SK-N-SH treated with all-trans-retinoic acid at 6 μM for 48 hours (cell line): ENCODE data around the gene IGFBP4.

Source experiments
- ATAC-seq: fragments of 200-7000 bp; cut with Tn5 transposase; 3 replicates; pipeline ENCODE4 v1.9.1; 2020; ENCODE audit warnings: mild to moderate bottlenecking, moderate library complexity
- ARNTL ChIP-seq: fragments of 450-650 bp; formaldehyde crosslinking; IDR thresholded peaks from 2 replicates; pipeline ENCODE4 v1.5.0; 2020; ENCODE audit warnings: low read depth, mild to moderate bottlenecking, moderate library complexity, borderline replicate concordance
- BACH2 ChIP-seq: fragments of 250-450 bp; sonication (Bioruptor Pico); IDR thresholded peaks from 2 replicates; pipeline ENCODE4 v1.9.0; 2021; ENCODE audit warnings: mild to moderate bottlenecking, borderline replicate concordance
- CREB5 ChIP-seq: fragments of 250-450 bp; sonication (Bioruptor Pico); IDR thresholded peaks from 2 replicates; pipeline ENCODE4 v1.5.1; 2020; ENCODE audit warnings: low read depth, mild to moderate bottlenecking, moderate library complexity
- CSDC2 ChIP-seq: fragments of 250-450 bp; sonication (Bioruptor Pico); IDR thresholded peaks from 2 replicates; pipeline ENCODE4 v1.5.0; 2020; ENCODE audit warnings: mild to moderate bottlenecking, moderate library complexity
- CSRNP3 ChIP-seq: fragments of 250-450 bp; sonication (Bioruptor Pico); IDR thresholded peaks from 2 replicates; pipeline ENCODE4 v1.5.1; 2021; ENCODE audit warnings: mild to moderate bottlenecking, moderate library complexity
- ESRRG ChIP-seq: fragments of 250-450 bp; sonication (Bioruptor Pico); IDR thresholded peaks from 2 replicates; pipeline ENCODE4 v1.6.1; 2021; ENCODE audit warnings: mild to moderate bottlenecking
- GLIS3 ChIP-seq: fragments of 250-450 bp; sonication (Bioruptor Pico); IDR thresholded peaks from 2 replicates; pipeline ENCODE4 v1.5.0; 2020; ENCODE audit warnings: mild to moderate bottlenecking, moderate library complexity
- ISL1 ChIP-seq: fragments of 250-450 bp; sonication (Bioruptor Pico); IDR thresholded peaks from 2 replicates; pipeline ENCODE4 v2.1.2; 2022; ENCODE audit warnings: mild to moderate bottlenecking, moderate library complexity
- OSR1 ChIP-seq: fragments of 250-450 bp; sonication (Bioruptor Pico); IDR thresholded peaks from 2 replicates; pipeline ENCODE4 v1.8.0; 2022; ENCODE audit warnings: moderate library complexity, mild to moderate bottlenecking, inconsistent platforms
- PATZ1 ChIP-seq: fragments of 250-450 bp; sonication (Bioruptor Pico); IDR thresholded peaks from 2 replicates; pipeline ENCODE4 v1.8.0; 2020; ENCODE audit warnings: mild to moderate bottlenecking, moderate library complexity, borderline replicate concordance
- RARB ChIP-seq: fragments of 250-450 bp; sonication (Bioruptor Pico); IDR thresholded peaks from 2 replicates; pipeline ENCODE4 v1.8.0; 2021; ENCODE audit warnings: mild to moderate bottlenecking, moderate library complexity
- SNAI2 ChIP-seq: fragments of 250-450 bp; sonication (Bioruptor Pico); IDR thresholded peaks from 2 replicates; pipeline ENCODE4 v1.5.0; 2020; ENCODE audit warnings: mild to moderate bottlenecking, moderate library complexity
- TCF4 ChIP-seq: fragments of 250-450 bp; sonication (Bioruptor Pico); IDR thresholded peaks from 2 replicates; pipeline ENCODE4 v1.8.0; 2021; ENCODE audit warnings: mild to moderate bottlenecking, moderate library complexity, borderline replicate concordance
- TOX ChIP-seq: fragments of 250-450 bp; sonication (Bioruptor Pico); IDR thresholded peaks from 2 replicates; pipeline ENCODE4 v1.8.0; 2021; ENCODE audit warnings: mild to moderate bottlenecking, moderate library complexity, borderline replicate concordance
- TSHZ2 ChIP-seq: fragments of 250-450 bp; sonication (Bioruptor Pico); IDR thresholded peaks from 2 replicates; pipeline ENCODE4 v1.5.0; 2020; ENCODE audit warnings: mild to moderate bottlenecking, moderate library complexity
- ZC3H10 ChIP-seq: fragments of 250-450 bp; sonication (Bioruptor Pico); IDR thresholded peaks from 2 replicates; pipeline ENCODE4 v1.5.1; 2021; ENCODE audit warnings: mild to moderate bottlenecking, moderate library complexity
- ZFP3 ChIP-seq: fragments of 250-450 bp; sonication (Bioruptor Pico); IDR thresholded peaks from 2 replicates; pipeline ENCODE4 v1.5.0; 2020; ENCODE audit warnings: mild to moderate bottlenecking, moderate library complexity
- ZFP30 ChIP-seq: fragments of 450-650 bp; formaldehyde crosslinking; IDR thresholded peaks from 2 replicates; pipeline ENCODE4 v1.5.0; 2022; ENCODE audit warnings: mild to moderate bottlenecking, moderate library complexity
- ZNF565 ChIP-seq: fragments of 450-650 bp; formaldehyde crosslinking; conservative IDR thresholded peaks from 2 replicates; pipeline ENCODE4 v1.5.0; 2020; ENCODE audit warnings: low read depth, mild to moderate bottlenecking, moderate library complexity
- ZNF70 ChIP-seq: fragments of 450-650 bp; formaldehyde crosslinking; IDR thresholded peaks from 2 replicates; pipeline ENCODE4 v1.5.0; 2020; ENCODE audit warnings: mild to moderate bottlenecking, moderate library complexity
- ZNF8 ChIP-seq: fragments of 450-650 bp; formaldehyde crosslinking; IDR thresholded peaks from 2 replicates; pipeline ENCODE4 v1.5.0; 2020; ENCODE audit warnings: mild to moderate bottlenecking, moderate library complexity

Gene IGFBP4

GRCh38 chr17:40486522-40487370 lies 43.5 kb downstream of the IGFBP4 start:
- no peak for ATAC-seq
- TF ChIP-seq ZNF70 (CRISPR knock-in tag) = no peak
- no peak for TF ChIP-seq TOX (CRISPR knock-in tag)
- TF ChIP-seq CSDC2 (CRISPR knock-in tag) = no peak
- TF ChIP-seq ZFP30 (CRISPR knock-in tag) = no peak
- TF ChIP-seq TCF4 (CRISPR knock-in tag) = no peak
- no peak for TF ChIP-seq CREB5
- TF ChIP-seq ESRRG (CRISPR knock-in tag) = no peak
- TF ChIP-seq ZNF565 (CRISPR knock-in tag) = no peak
- TF ChIP-seq BACH2 (CRISPR knock-in tag) = no peak
- no peak for TF ChIP-seq ZNF8 (CRISPR knock-in tag)
- no peak for TF ChIP-seq PATZ1
- TF ChIP-seq RARB (CRISPR knock-in tag) = no peak
- no peak for TF ChIP-seq GLIS3 (CRISPR knock-in tag)
- TF ChIP-seq, all 23 proteins: peak for 0

GRCh38 chr17:40487371-40488020 lies 44.2 kb downstream of the IGFBP4 start:
- TF ChIP-seq TSHZ2 (CRISPR knock-in tag) = no peak
- TF ChIP-seq ZFP3 (CRISPR knock-in tag) = no peak
- TF ChIP-seq ZFP30 (CRISPR knock-in tag) = no peak
- no peak for TF ChIP-seq ESRRG (CRISPR knock-in tag)
- no peak for TF ChIP-seq ZNF565 (CRISPR knock-in tag)
- TF ChIP-seq CREB5 = no peak
- no peak for TF ChIP-seq ARNTL (CRISPR knock-in tag)
- TF ChIP-seq GLIS3 (CRISPR knock-in tag) = no peak
- no peak for TF ChIP-seq ISL1 (CRISPR knock-in tag)
- no peak for TF ChIP-seq TOX (CRISPR knock-in tag)
- TF ChIP-seq OSR1 (CRISPR knock-in tag) = no peak
- no peak for TF ChIP-seq PATZ1
- no peak for TF ChIP-seq CSRNP3 (CRISPR knock-in tag)
- TF ChIP-seq SNAI2 (CRISPR knock-in tag) = no peak
- no peak for TF ChIP-seq RARB (CRISPR knock-in tag)
- TF ChIP-seq TCF4 (CRISPR knock-in tag) = no peak
- TF ChIP-seq ZC3H10 (CRISPR knock-in tag) = no peak
- TF ChIP-seq ZNF70 (CRISPR knock-in tag) = no peak
- TF ChIP-seq BACH2 (CRISPR knock-in tag) = no peak
- ATAC-seq = no peak
